GM19351 (cell line): ENCODE results near the gene COL27A1.
"Not testable (repeated sequence)": the region's sequence is repeated elsewhere in the genome, so short reads cannot be mapped to it uniquely, and the experiment has no call there.

Experiments used
- ATAC-seq: cut with Tn5 transposase; IDR thresholded peaks from one replicate; pipeline ENCODE4 v1.9.1; 2021; ENCODE audit warnings: mild to moderate bottlenecking, moderate library complexity; ENCODE audit not compliant: unreplicated experiment

COL27A1 gene

GRCh38 chr9:114122136-114123027, 33.0 kb upstream of the COL27A1 start:
- no peak for ATAC-seq

DNA sequence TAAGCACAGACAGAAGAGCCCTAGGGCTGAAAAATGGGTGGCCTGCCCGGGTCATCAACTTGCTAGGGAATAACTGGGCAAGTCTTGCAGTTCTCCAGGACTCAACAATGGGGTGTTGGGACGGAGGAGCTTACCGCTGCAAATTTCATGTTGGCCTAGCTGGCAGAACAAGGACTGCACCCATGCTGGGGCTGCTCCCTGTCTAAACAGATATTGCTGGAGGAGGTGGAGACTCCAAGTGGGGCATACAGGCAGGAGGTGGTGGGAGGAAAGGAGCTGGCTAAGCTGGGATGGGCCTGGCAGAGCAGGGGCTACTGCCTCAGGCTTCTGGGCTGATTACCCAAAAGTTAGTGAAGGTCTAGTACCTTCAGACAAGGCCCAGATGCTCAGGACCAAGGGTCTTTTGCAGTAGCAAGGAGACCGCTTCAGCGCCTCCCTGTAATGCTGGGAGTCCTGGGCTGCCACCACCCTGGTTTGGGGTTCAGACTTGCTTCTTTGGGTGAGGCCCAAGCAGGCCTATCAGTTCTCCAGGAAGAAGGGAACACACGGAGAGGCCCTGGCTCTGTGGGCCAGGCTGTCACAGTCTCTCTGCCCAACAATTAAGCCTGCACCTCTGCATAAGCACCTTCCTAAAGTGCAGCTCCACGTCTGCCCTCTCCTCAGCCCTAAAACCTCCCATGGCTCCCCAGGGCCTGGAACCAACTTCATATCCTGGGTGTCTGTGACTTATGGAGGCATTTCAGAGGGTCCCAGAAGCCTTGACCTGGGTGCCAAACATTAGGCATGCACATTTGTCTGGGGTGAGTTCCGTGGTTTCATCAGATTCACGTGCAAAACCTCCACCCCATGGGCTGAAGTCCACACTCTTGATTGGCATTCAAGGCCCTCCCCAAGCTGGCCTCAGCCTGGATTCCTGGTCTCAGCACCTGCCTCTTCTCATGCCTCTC, 32.0 kb upstream of the COL27A1 start:
- no peak for ATAC-seq

GRCh38 chr9:114124138-114124537, 31.2 kb upstream of the COL27A1 start:
- ATAC-seq = no peak

DNA sequence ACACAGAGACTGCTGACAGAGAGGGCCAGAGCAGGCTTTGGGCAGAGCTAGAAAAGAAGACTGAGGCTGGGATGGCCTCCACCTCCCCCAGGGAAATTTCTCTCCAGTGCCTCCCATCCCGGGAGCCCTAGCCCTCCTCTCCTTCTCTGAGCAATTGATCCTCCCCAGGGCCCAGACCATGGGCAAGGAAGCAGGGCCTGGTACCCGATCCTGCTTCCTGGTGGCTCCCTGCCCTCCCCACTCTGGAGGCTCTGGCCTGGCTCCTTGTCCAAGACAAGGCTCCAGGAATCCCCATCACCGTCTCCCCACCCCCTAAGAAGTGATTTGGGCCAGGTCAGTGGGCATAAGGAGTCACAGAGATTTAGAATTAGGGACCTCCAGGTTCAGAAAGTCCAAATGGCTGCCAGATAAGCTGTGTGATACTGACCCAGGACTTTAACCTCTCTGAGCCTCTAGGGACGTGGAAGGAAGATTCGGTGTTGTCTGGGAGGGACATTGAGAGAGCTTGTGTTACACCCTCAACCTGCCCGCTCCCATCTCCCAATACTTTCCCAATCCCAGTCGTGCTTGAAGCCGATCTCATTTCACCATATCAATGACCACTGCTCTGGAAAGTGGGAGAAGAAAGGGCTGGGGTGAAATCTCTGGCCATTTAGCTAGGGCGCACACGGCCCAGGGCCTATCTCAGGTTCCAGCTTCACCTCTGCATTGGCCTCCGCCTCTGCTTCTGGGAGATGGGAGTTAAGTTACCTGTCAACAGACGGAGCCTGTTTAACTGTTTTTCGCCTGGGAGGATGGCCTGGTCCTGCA, 30.5 kb upstream of the COL27A1 start:
- ATAC-seq = no peak

GRCh38 chr9:114125476-114126013, 29.8 kb upstream of the COL27A1 start:
- no peak for ATAC-seq

DNA sequence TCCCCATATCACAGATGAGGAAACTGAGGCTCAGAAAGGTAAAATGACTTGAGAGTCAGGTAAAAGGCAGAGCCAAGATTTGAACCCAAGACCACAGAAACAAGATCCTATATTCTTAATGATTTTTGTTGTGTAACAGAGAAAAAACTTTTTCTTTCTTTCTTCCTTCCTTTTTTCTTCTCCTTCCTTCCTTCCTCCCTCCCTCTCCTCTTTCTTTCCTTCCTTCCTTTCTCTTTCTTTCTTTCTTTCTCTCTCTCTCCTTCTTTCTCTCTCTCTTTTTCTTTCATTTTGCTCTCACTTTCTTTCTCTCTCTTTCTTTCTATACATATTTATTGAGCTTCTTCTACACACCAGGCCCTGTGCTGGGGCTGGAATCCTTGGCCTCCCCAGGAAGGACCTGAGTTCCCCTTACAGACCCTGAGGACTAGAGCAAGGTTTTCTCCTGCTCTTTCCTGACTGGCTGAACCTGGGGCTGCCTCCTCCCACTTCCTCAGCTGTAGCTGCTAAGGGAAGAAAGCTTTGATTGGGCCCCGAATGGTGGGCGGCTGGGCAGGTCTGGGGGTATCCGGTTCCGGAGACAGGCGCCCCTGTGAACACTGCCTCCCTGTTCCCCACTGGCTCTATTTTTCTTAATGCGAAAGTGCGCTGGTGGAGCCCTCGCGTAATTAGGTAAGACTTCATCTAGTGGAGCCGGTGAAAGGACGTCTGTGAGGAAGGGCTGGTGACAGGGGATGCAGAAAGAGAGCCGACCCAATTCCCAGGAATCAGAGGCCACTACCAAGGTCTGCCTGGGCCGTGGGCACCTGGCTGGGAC, 28.9 kb upstream of the COL27A1 start:
- ATAC-seq = no peak

- not testable (repeated sequence) for ATAC-seq
Measured at GRCh38 chr9:114128759-114129158, 26.6 kb upstream of the COL27A1 start.

DNA sequence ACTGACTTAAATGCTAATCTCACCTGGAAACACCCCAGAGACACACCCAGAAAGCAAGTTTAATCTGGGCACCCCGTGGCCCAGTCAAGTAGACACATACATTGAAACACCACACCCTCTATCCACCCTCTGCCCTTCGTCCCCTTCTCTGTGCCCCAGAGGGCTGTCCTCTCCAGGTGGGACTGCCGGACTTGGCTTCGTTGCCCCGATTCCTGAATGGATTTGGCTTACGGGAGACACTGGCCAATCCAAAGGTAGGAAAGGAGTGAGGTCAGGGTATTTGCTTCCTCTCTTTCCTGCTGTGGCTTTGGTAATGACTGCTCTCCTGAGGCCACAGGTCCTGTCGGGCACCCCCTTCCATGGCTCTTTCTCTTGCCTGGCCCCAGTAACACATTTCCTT, 25.2 kb upstream of the COL27A1 start:
- no peak for ATAC-seq

DNA sequence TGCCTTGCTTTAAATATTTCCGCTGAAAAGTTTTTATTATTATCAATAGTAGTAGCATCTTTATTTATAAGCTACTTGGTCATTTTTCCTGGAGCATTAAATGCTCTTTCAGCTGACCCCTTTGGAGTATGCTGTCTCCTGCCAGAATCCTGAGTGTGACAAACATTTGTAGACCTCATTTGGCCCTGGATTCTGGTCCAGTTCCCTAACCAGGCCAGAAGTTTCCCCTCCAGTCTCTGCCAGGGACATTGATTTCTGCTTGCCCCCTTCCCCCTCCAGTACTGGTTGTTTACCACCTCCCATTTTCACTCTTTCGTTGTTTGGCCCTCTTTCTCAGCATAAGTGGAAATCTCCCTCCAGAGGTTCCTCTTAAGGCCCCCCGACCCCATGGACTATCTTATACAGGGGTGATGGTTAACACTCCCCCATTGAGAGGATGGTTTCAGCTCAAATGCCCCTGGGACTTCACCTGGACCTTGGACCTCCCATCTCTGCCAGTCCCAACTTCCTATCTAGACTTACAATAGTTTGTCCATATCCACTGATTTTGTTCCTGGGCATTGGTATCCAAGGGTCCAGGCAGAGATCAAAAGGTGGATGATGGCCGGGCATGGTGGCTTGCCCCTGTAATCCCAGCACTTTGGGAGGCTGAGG, 24.6 kb upstream of the COL27A1 start:
- no peak for ATAC-seq

GRCh38 chr9:114131808-114132549, 23.4 kb upstream of the COL27A1 start:
- ATAC-seq = no peak

- ATAC-seq = no peak
Measured at GRCh38 chr9:114132550-114132918, 22.8 kb upstream of the COL27A1 start.

GRCh38 chr9:114134827-114135396, 20.4 kb upstream of the COL27A1 start:
- ATAC-seq = no peak

- no peak for ATAC-seq
Measured at GRCh38 chr9:114137831-114138230, 17.5 kb upstream of the COL27A1 start.

- ATAC-seq = no peak
Measured at GRCh38 chr9:114138552-114138971, 16.8 kb upstream of the COL27A1 start.

GRCh38 chr9:114139071-114139470, 16.3 kb upstream of the COL27A1 start:
- no peak for ATAC-seq

GRCh38 chr9:114140401-114140800, 14.9 kb upstream of the COL27A1 start:
- ATAC-seq = no peak

DNA sequence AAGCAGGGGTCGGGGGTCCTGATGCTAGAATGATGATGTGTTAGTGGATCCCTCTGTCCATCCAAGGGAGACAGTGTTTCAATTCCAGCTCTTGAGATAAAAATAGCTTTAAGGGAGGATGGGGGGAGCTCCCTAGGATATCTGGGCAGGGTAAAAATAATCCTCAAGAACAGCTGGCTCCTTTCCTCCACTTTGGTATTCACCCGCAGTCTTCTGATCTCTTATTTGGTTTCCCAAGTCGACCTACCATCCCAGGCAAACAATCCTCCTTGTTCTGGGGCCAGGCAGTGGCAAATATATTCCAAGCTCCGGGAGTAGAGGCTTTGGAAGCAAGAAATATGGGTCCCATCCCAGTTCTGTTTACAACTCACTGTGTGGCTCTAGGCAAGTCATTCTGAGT, 14.5 kb upstream of the COL27A1 start:
- no peak for ATAC-seq
